Measurements from ENCODE around the gene SLC29A1. TPM values are rescaled to one million over a fixed set of nuclear protein-coding genes. Genes with fewer than 3 reads are reported as not detected.

The SLC29A1 gene
- polyA plus RNA-seq, 4 donors = 32.6 to 38.7 (median 37.0) TPM

- DNase-seq (ENCODE audit: low read depth in 4 of 4, low spot score in 3 of 4) = no peak
Measured at GRCh38 chr6:44264154-44265006, 41.0 kb downstream of the SLC29A1 start.

GRCh38 chr6:44265007-44265721, 41.8 kb downstream of the SLC29A1 start, which contains the start of gene NFKBIE:
NFKBIE (minus strand) TSS chr6:44265551; CDS start chr6:44265346, 205 bp downstream.
- peak in 2 of 4 donors; percentile 83 to 90 for DNase-seq (ENCODE audit: low read depth in 4 of 4, low spot score in 3 of 4)

GRCh38 chr6:44265722-44266233, 42.4 kb downstream of the SLC29A1 start:
- DNase-seq (ENCODE audit: low read depth in 4 of 4, low spot score in 3 of 4) = no peak

GRCh38 chr6:44266347-44266746, 43.0 kb downstream of the SLC29A1 start:
- DNase-seq (ENCODE audit: low read depth in 4 of 4, low spot score in 3 of 4) = no peak

- DNase-seq (ENCODE audit: low read depth in 4 of 4, low spot score in 3 of 4) = no peak
Measured at GRCh38 chr6:44267252-44267651, 43.9 kb downstream of the SLC29A1 start.

GRCh38 chr6:44268095-44268628, 44.8 kb downstream of the SLC29A1 start:
- peak in 1 of 4 donors; percentile 45 for DNase-seq (ENCODE audit: low read depth in 4 of 4, low spot score in 3 of 4)

- DNase-seq (ENCODE audit: low read depth in 4 of 4, low spot score in 3 of 4) = no peak
Measured at GRCh38 chr6:44269178-44269920, 46.0 kb downstream of the SLC29A1 start.

- no peak for DNase-seq (ENCODE audit: low read depth in 4 of 4, low spot score in 3 of 4)
Measured at GRCh38 chr6:44269921-44270525, 46.6 kb downstream of the SLC29A1 start, which contains the start of gene TMEM151B. TMEM151B (plus strand) TSS chr6:44270450; CDS start chr6:44270743, 293 bp downstream.

- no peak for DNase-seq (ENCODE audit: low read depth in 4 of 4, low spot score in 3 of 4)
Measured at GRCh38 chr6:44270526-44271405, 47.4 kb downstream of the SLC29A1 start.

GRCh38 chr6:44271406-44271723, 48.0 kb downstream of the SLC29A1 start:
- no peak for DNase-seq (ENCODE audit: low read depth in 4 of 4, low spot score in 3 of 4)

- no peak for DNase-seq (ENCODE audit: low read depth in 4 of 4, low spot score in 3 of 4)
Measured at GRCh38 chr6:44271914-44272313, 48.5 kb downstream of the SLC29A1 start.

- no peak for DNase-seq (ENCODE audit: low read depth in 4 of 4, low spot score in 3 of 4)
Measured at GRCh38 chr6:44272529-44272928, 49.1 kb downstream of the SLC29A1 start.

GRCh38 chr6:44272999-44273566, 49.7 kb downstream of the SLC29A1 start:
- DNase-seq (ENCODE audit: low read depth in 4 of 4, low spot score in 3 of 4) = no peak

GRCh38 chr6:44273617-44274016, 50.2 kb downstream of the SLC29A1 start:
- DNase-seq (ENCODE audit: low read depth in 4 of 4, low spot score in 3 of 4) = no peak

- no peak for DNase-seq (ENCODE audit: low read depth in 4 of 4, low spot score in 3 of 4)
Measured at GRCh38 chr6:44275271-44275748, 51.9 kb downstream of the SLC29A1 start.

GRCh38 chr6:44275749-44276648, 52.6 kb downstream of the SLC29A1 start:
- DNase-seq (ENCODE audit: low read depth in 4 of 4, low spot score in 3 of 4) = no peak
